Measurements from ENCODE around the gene JAKMIP1.

DNA sequence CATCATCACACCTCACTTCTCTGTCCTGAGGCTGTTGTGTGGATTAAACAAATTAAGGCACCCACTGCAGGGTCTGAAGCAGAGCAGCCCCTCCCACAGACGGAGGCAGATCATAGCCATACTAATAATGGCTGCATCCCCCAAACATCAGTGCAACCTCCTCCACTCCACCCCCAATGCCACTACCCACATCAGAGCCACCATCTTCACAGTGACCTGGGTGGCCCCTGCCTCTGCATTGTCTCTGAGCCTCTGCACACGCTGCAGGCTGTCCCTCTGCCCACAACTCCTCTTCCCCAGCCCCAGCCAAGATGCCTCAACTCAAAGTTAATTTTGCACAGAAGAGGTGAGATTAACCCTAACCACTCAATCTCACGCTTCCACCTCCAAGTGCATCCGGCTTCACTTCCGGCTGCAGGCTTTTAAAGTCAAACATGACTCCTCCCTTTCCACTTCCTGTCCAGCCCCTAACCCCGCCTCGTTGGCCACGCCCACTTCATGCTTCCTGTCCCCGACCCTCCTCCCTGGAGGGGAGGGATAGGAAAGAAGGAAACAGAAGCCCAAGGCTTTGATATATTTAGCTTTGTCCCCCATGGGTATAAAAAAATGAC, 22.7 kb downstream of the JAKMIP1 start:
- TF ChIP-seq SUZ12 (IDR thresholded peaks at IDR 0.05; ENCODE audit: extremely low read depth, insufficient read depth, insufficient read length) (no peak), YY1 (IDR thresholded peaks at IDR 0.05; ENCODE audit: insufficient read depth, insufficient read length) (no peak)

Data from NT2/D1 (cell line).